Motor neuron (in vitro differentiated cells): ENCODE data around the gene TENT5C. TPM values are rescaled to one million over a fixed set of nuclear protein-coding genes. Genes with fewer than 3 reads are reported as not detected.
A peak's percentile ranks its signal among the peaks of the same experiment; 100 is the strongest.

ENCODE experiments used
- ATAC-seq, 8 experiments: fragments of 200-7000 bp; cut with Tn5 transposase; replicated peaks in 6 of 8; 2 replicates each; pipeline ENCODE4 v1.8.0; 2021; ENCODE audit warnings: mild to moderate bottlenecking in 8 of 8, moderate library complexity in 8 of 8
- H3K27ac ChIP-seq, 2 donors: fragments of 250-450 bp; sonication (Bioruptor Pico); 2 replicates each; pipeline ENCODE4 v1.9.0; 2021; ENCODE audit warnings: antibody characterized with exemption in 2 of 2, mild to moderate bottlenecking in 2 of 2, moderate library complexity in 1 of 2
- H3K4me1 ChIP-seq, 2 donors: fragments of 250-450 bp; sonication (Bioruptor Pico); replicated peaks in 1 of 2; 2 replicates each; pipeline ENCODE4 v1.6.1; 2021; ENCODE audit warnings: antibody characterized with exemption in 2 of 2, mild to moderate bottlenecking in 2 of 2, moderate library complexity in 1 of 2
- H3K4me3 ChIP-seq, 5 donors: fragments of 250-450 bp; sonication (Bioruptor Pico); 2 replicates each; pipeline ENCODE4 v1.9.0; 2021; ENCODE audit warnings: antibody characterized with exemption in 5 of 5, mild to moderate bottlenecking in 5 of 5, moderate library complexity in 4 of 5
- WGBS, 10 experiments: fragments of 450-650 bp; shearing (Covaris generic); methylation state at CpG; one replicate each; pipeline ENCODE4 v1.0.0; 2022; 5-methylcytosine and 5-hydroxymethylcytosine counted together
- in situ Hi-C, 9 experiments: fragments of 400-800 bp; cut with MboI; loops; one replicate each; pipeline ENCODE4 v1.15.0; 2021; ENCODE audit warnings: low sequenced_read_pairs in 9 of 9, low pct_unique_long_range_greater_than_20kb in 2 of 9; ENCODE audit not compliant: unreplicated experiment in 9 of 9
- total RNA-seq, 8 experiments: library from RNA; unstranded; fragments of 300-600 nt; gene quantifications; 2 replicates each; pipeline versions ENCODE4 v1.2.3 to v1.2.4, GENCODE V29; 2022

TENT5C gene
- total RNA-seq, 8 experiments from 2014 or later, result 0.05 to 1.4 (median 0.56) TPM

GRCh38 chr1:117575586-117576225 is 30.1 kb upstream of the TENT5C start:
- ATAC-seq, result no peak
- in situ Hi-C loops, result no loop called here
- WGBS, 10 experiments, result 72 to 100% (median 86%) methylated on average over 1 to 8 of the region's 8 CpGs; no CpG with 5 or more reads in 4 of the 10 experiments
- Histone ChIP-seq H3K4me3 (no peak overlapping the region), H3K4me1 (no peaks in the 10 kb centered on the region), H3K27ac (no peak overlapping the region)

GRCh38 chr1:117576236-117576635 is 29.6 kb upstream of the TENT5C start:
- Histone ChIP-seq H3K4me3 (no peak overlapping the region), H3K27ac (no peak overlapping the region), H3K4me1 (no peaks in the 10 kb centered on the region)
- in situ Hi-C loops, result no loop called here
- ATAC-seq, result no peak
- WGBS, 10 experiments, result 83 to 100% (median 90%) methylated on average over 1 to 2 of the region's 3 CpGs; no CpG with 5 or more reads in 5 of the 10 experiments

GRCh38 chr1:117577191-117577885 is 28.5 kb upstream of the TENT5C start:
- 60 to 90% methylated on average over 1 to 2 of the region's 2 CpGs; no CpG with 5 or more reads in 8 of the 10 experiments for WGBS, 10 experiments
- no peak for ATAC-seq
- Histone ChIP-seq H3K4me1 (no peaks in the 10 kb centered on the region), H3K27ac (no peak overlapping the region), H3K4me3 (no peak overlapping the region)
- in situ Hi-C loops, result no loop called here

- ATAC-seq, result no peak
- no peak overlapping the region for H3K4me3 ChIP-seq
- in situ Hi-C loops, result no loop called here
- H3K27ac ChIP-seq, result no peak overlapping the region
- 33 to 100% (median 83%) methylated on average over 1 to 4 of the region's 4 CpGs; no CpG with 5 or more reads in 1 of the 10 experiments for WGBS, 10 experiments
- H3K4me1 ChIP-seq, result no peaks in the 10 kb centered on the region
Measured at GRCh38 chr1:117578466-117578865, 27.4 kb upstream of the TENT5C start.

GRCh38 chr1:117579221-117579906 is 26.5 kb upstream of the TENT5C start:
- Histone ChIP-seq H3K4me3 (no peak overlapping the region), H3K27ac (no peak overlapping the region), H3K4me1 (no peaks in the 10 kb centered on the region)
- in situ Hi-C loops, result no loop called here
- 0 to 72% (median 46%) methylated on average over 1 to 10 of the region's 10 CpGs; no CpG with 5 or more reads in 1 of the 10 experiments for WGBS, 10 experiments
- ATAC-seq, result no peak

- H3K27ac ChIP-seq, result no peak overlapping the region
- H3K4me3 ChIP-seq, result no peak overlapping the region
- in situ Hi-C loops, result no loop called here
- ATAC-seq, result no peak
- H3K4me1 ChIP-seq, result no peaks in the 10 kb centered on the region
- WGBS, 10 experiments, result 0 to 67% (median 48%) methylated on average over 1 to 3 of the region's 3 CpGs; no CpG with 5 or more reads in 2 of the 10 experiments
Measured at GRCh38 chr1:117580436-117580835, 25.4 kb upstream of the TENT5C start.

- ATAC-seq, result no peak
- no peak overlapping the region for H3K27ac ChIP-seq
- no peak overlapping the region for H3K4me3 ChIP-seq
- H3K4me1 ChIP-seq, result no peaks in the 10 kb centered on the region
- WGBS, 10 experiments, result 45 to 100% (median 60%) methylated on average over 1 to 2 of the region's 2 CpGs; no CpG with 5 or more reads in 3 of the 10 experiments
- in situ Hi-C loops, result no loop called here
Measured at GRCh38 chr1:117580882-117581281, 25.0 kb upstream of the TENT5C start.

- no peak for ATAC-seq
- H3K4me3 ChIP-seq, result no peak overlapping the region
- in situ Hi-C loops, result no loop called here
- no peaks in the 10 kb centered on the region for H3K4me1 ChIP-seq
- WGBS, 10 experiments, result 0 to 90% (median 76%) methylated on average over 1 to 9 of the region's 10 CpGs; no CpG with 5 or more reads in 3 of the 10 experiments
- no peak overlapping the region for H3K27ac ChIP-seq
Measured at GRCh38 chr1:117581391-117581943, 24.4 kb upstream of the TENT5C start.

GRCh38 chr1:117582451-117582850 is 23.4 kb upstream of the TENT5C start:
- Histone ChIP-seq H3K4me1 (no peaks in the 10 kb centered on the region), H3K27ac (no peak overlapping the region), H3K4me3 (no peak overlapping the region)
- WGBS, 10 experiments, result 7 to 89% methylated on average over 3 of the region's 3 CpGs; no CpG with 5 or more reads in 8 of the 10 experiments
- in situ Hi-C loops, result no loop called here
- ATAC-seq, result no peak

GRCh38 chr1:117583247-117583646 is 22.6 kb upstream of the TENT5C start:
- in situ Hi-C loops, result no loop called here
- peak in 3 of 8 experiments; percentile 45 to 87 (median 86) for ATAC-seq

GRCh38 chr1:117584181-117584580 is 21.7 kb upstream of the TENT5C start:
- ATAC-seq, result no peak
- no peaks in the 10 kb centered on the region for H3K4me1 ChIP-seq
- in situ Hi-C loops, result no loop called here
- no peak overlapping the region for H3K27ac ChIP-seq
- 70 to 94% (median 88%) methylated on average over 2 to 6 of the region's 6 CpGs; no CpG with 5 or more reads in 1 of the 10 experiments for WGBS, 10 experiments
- no peak overlapping the region for H3K4me3 ChIP-seq

More at GRCh38 chr1:117583247-117583646, 22.6 kb upstream of the TENT5C start:
- Histone ChIP-seq H3K4me1 (no peaks in the 10 kb centered on the region), H3K4me3 (no peak overlapping the region), H3K27ac (no peak overlapping the region)
- WGBS, 10 experiments, result 40 to 100% (median 87%) methylated on average over 1 to 6 of the region's 6 CpGs; no CpG with 5 or more reads in 1 of the 10 experiments

GRCh38 chr1:117585086-117585485 is 20.8 kb upstream of the TENT5C start:
- Histone ChIP-seq H3K4me3 (no peak overlapping the region), H3K4me1 (no peaks in the 10 kb centered on the region), H3K27ac (no peak overlapping the region)
- WGBS, 10 experiments, result 41 to 100% (median 84%) methylated on average over 1 to 5 of the region's 8 CpGs; no CpG with 5 or more reads in 4 of the 10 experiments
- in situ Hi-C loops, result no loop called here
- no peak for ATAC-seq

- 100% methylated on average over 1 of the region's 1 CpG; no CpG with 5 or more reads in 6 of the 10 experiments for WGBS, 10 experiments
- in situ Hi-C loops, result no loop called here
- H3K4me1 ChIP-seq, result no peaks in the 10 kb centered on the region
- no peak overlapping the region for H3K4me3 ChIP-seq
- no peak for ATAC-seq
- no peak overlapping the region for H3K27ac ChIP-seq
Measured at GRCh38 chr1:117586337-117586736, 19.5 kb upstream of the TENT5C start.
